ENCODE measurements around the gene ZNF324.
"Not testable (repeated sequence)": the region's sequence is repeated elsewhere in the genome, so short reads cannot be mapped to it uniquely, and the experiment has no call there.

ZNF324 gene

GRCh38 chr19:58499021-58499927 is 32.4 kb downstream of the ZNF324 start:
- FAIRE-seq (no peak), DNase-seq (ENCODE audit: low spot score) (peak; percentile 45)

DNA sequence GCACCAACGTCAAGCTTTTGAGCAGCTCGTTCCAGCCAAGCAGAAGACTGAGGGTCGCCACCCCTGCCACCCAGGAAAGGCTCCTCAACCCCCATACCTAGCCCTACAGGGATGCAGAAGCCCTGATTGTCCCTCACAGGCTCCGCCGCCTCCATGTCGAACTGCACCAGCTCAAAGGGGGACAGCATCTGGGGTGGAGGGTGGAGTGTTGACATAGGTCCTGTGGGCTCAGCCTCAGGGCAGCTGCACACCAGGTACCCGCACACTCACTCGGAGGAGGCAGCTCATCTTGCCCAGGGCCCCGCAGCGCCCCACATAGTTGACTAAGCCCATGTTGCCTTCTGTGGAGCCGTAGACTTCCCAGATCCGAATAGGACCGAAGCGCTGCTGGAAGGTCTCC is 33.4 kb downstream of the ZNF324 start:
- FAIRE-seq (no peak), DNase-seq (ENCODE audit: low spot score) (no peak)

DNA sequence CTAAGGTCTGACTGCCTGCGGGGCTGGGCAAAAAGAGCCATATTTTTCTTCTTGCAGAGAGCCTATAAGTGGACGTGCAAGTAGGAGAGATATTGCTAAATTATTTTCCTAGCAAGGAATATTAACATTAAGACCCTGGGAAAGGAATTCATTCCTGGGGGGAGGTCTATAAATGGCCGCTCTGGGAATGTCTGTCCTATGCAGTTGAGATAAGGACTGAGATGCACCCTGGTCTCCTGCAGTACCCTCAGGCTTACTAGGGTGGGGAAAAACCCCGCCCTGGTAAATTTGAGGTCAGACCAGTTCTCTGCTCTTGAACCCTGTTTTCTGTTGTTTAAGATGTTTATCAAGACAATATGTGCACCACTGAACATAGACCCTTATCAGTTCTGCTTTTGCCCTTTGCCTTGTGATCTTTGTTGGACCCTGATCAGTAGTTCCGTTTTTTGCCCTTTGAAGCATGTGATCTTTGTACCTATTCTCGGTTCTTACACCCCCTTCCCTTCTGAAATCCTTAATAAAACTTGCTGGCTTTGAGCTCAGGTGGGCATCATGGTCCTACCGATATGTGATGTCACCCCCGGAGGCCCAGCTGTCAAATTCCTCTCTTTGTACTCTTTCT is 40.8 kb downstream of the ZNF324 start:
- FAIRE-seq = not testable (repeated sequence)

GRCh38 chr19:58509731-58510083 is 42.8 kb downstream of the ZNF324 start:
- DNase-seq (ENCODE audit: low spot score) (peak; percentile 5), FAIRE-seq (no peak)

More for the DNA sequence above, 40.8 kb downstream of the ZNF324 start:
- DNase-seq (ENCODE audit: low spot score) = not testable (repeated sequence)

DNA sequence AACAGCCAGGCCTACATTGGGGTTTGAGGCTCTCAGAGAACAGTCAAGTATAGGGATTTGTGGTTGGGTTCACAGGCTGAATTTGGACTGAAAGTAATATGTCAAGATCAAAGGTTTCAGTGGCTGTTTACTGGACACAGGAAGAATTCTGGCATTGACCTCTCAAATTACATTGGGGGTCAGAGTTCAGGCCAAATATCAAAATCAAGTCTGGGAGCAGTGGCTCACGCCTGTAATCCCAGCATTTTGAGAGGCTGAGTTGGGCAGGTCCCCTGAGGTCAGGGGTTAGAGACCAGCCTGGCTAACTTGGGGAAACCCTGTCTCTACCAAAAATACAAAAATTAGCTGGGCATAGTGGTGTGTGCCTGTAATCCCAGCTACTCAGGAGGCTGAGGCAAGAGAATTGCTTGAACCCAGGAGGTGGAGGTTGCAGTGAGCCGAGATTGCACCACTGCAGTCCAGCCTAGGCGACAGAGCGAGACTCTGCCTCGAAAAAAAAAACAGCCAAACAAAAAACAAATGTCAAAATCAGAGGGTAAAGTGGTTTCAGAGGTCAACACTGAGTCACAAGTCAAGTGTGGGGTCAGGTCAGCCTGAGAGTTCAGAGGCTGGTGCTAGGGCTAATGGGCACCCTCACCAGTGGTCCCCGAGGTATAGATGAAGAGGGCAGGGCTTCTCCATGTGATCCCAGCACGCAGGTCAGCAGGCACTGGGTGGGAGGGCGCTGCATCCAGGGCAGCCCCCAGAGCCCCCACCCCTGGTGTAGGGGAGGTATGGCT is 43.4 kb downstream of the ZNF324 start:
- FAIRE-seq = no peak
- no peak for DNase-seq (ENCODE audit: low spot score)

GRCh38 chr19:58511353-58512208 is 44.7 kb downstream of the ZNF324 start, which contains the start of gene SLC27A5:
Gene SLC27A5 (minus strand): TSS chr19:58511992. CDS start chr19:58511955, 37 bp downstream.
- DNase-seq (ENCODE audit: low spot score) = no peak

DNA sequence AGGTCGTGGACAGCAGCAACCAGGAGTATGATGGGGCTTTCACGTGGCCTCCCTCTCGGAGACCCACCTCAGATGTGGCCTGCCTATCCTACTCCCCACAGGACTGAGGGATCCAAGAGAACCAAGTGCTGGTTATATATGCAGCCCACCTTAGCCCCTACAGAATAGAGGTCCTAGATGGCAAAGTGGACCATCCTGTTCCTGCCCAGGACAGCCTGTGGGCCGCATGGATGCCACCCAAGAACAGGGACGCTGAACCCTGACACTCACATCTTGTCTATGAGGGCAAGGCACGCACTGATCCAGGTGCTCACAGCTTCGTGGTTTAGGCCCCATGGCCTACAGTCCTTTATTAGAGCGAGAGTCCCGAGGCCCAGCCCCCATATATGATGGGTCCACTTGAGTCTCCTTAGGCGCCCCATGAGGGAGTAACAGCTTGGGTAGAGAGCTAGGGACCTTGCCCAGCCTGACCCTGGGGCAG is 46.4 kb downstream of the ZNF324 start:
- DNase-seq (ENCODE audit: low spot score) = no peak
- no peak for FAIRE-seq

More at GRCh38 chr19:58511353-58512208, 44.7 kb downstream of the ZNF324 start, which contains the start of gene SLC27A5:
- no peak for FAIRE-seq

DNA sequence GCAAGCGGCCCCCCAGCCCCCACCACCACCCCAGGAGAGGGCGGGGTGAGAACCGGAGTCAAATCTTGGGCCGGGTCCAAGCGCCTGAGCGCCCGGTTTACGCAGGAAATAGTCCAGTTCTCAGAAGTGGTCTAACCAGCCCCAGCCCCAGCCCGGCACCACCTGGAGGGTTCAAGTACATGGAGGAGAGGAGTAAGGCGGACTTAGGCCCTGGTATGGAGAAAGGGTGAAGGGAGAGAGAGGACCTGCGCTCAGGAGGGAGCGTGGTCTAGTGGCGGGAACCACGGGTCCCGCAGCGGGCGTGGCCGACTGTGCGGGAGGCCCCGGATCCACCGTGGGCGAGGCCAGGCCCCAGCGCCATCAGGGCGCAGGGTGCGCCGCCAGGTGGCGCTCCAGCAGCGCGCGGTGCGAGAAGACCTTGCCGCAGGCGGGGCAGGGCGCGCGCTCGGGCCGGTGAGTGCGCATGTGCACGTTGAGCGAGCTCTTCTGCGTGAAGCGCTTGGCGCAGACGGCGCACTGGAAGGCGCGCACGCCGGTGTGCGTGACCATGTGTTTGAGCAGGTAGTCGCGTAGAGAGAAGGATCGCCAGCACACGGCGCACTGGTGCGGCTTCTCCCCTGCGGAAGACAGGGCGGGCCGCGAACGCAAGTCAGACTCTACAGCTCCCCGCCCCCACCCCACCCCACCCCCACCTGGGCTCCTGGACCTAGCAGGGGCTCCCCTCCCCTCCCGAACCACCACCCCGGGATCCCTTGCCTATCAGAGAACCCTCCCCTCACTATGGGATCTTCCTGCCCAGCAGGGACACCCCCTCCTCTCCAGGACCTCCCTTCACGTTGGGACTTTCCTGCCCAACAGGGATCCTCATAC is 47.0 kb downstream of the ZNF324 start:
- DNase-seq (ENCODE audit: low spot score) (no peak), FAIRE-seq (no peak)

- DNase-seq (ENCODE audit: low spot score) (no peak), FAIRE-seq (no peak)
Observed at GRCh38 chr19:58514564-58515022, 47.7 kb downstream of the ZNF324 start.

GRCh38 chr19:58515259-58515658 is 48.4 kb downstream of the ZNF324 start:
- FAIRE-seq (no peak), DNase-seq (ENCODE audit: low spot score) (no peak)

GRCh38 chr19:58516246-58516836 is 49.5 kb downstream of the ZNF324 start:
- DNase-seq (ENCODE audit: low spot score) (no peak), FAIRE-seq (no peak)

GRCh38 chr19:58516964-58517833 is 50.3 kb downstream of the ZNF324 start:
- FAIRE-seq (no peak), DNase-seq (ENCODE audit: low spot score) (no peak)

DNA sequence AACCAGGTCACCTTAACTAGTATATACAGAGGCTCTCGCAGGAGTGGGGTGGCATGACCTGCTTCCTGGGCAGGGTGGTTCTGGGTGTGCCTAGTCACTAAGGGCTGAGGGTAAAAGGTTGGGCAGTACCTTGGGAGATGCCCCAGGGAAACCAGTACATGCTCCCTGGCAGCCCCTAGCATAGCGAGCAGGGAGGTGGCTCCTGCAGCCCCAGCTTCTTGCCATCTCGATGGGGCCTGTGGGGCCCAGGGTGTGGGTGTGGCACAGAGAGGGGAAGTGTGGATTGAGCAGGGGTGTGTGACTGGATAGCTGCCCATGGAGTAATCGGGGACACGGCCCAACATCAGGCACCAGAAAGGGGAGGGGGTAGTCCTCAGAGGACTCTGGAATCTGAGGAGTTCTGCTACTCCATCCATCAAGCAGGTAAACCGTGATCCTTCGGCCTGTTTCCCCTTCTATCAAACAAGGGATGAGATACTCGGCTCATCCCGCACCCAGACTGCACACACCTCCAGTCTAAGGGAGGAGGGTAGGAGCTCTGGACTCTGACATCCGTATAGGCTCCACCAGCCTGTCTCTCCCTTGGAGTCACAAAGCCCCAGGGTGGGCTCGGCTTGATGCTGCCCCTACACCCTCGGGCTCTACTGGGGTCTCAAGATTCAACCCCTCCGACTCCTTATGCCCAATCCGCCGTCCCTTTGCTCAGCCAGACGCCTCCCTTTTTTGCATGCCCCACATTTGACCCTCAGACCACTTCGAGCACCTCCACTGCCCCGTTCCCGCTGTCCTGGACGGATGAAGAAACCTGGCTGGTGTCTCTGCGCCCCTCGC is 51.6 kb downstream of the ZNF324 start:
- no peak for FAIRE-seq
- no peak for DNase-seq (ENCODE audit: low spot score)

DNA sequence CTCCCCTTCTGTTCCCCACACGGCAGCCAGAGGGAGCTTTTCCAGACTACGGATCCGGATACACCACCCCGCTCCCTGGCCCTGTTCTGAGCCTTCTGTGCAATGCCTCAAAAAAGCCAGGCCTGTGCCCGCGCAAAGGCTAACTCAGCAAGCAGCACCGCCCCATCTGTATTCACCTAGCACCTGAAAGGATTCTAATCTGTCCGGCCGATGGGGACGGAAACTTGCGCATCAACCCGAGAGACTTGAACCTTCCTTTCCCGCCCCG is 52.1 kb downstream of the ZNF324 start:
- no peak for FAIRE-seq
- DNase-seq (ENCODE audit: low spot score) = peak; percentile 52

- no peak for FAIRE-seq
- peak; percentile 90 for DNase-seq (ENCODE audit: low spot score)
Observed at GRCh38 chr19:58519355-58520256, 52.7 kb downstream of the ZNF324 start, which contains the start of gene ZBTB45. Gene ZBTB45 (minus strand): TSS chr19:58519810. CDS start chr19:58517673, 2,137 bp downstream.

GRCh38 chr19:58520257-58520599 is 53.3 kb downstream of the ZNF324 start:
- no peak for DNase-seq (ENCODE audit: low spot score)
- no peak for FAIRE-seq

DNA sequence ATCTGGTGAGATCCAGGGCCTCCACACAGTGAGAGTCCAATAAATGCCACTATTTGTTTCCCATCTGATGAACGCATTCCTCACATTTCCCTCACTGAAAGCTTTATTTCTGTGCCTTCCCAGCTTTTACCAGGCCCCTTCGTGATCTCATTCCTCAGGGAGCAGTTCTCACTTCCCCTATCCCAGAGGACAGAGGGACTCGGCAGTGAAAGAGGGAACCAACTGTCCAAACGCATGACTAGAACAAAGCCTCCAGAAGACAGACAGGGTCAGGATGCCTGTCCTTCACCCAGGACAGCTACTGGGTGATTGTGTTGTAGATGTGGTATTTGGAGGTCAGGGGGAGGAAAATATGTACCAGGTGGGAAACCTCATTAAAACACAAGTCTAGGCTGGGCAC is 54.8 kb downstream of the ZNF324 start:
- FAIRE-seq (no peak), DNase-seq (ENCODE audit: low spot score) (no peak)

Data from RCC 7860 (cell line).